Cortex of kidney (tissue), 1 donor: ENCODE measurements around the gene DDX21.
"Not testable (repeated sequence)": the region's sequence is repeated elsewhere in the genome, so short reads cannot be mapped to it uniquely, and the experiment has no call there.

Experiments
- DNase-seq: peaks from one replicate; lab custom pipeline; 2025; lab: John Stamatoyannopoulos, UW

The DDX21 gene

GRCh38 chr10:68988530-68989316, 32.8 kb downstream of the DDX21 start, which contains the start of gene KIFBP:
TSS of gene KIFBP (plus strand) at chr10:68988803. CDS start at chr10:68988833, 30 bp downstream.
- DNase-seq: no peak

GRCh38 chr10:68989317-68989990, 33.5 kb downstream of the DDX21 start:
- DNase-seq: no peak

GRCh38 chr10:68992636-68993440, 36.9 kb downstream of the DDX21 start:
- DNase-seq: no peak

- DNase-seq: no peak
Measured at GRCh38 chr10:68997211-68997610, 41.2 kb downstream of the DDX21 start.

GRCh38 chr10:69004821-69005220, 48.9 kb downstream of the DDX21 start:
- DNase-seq: no peak

- DNase-seq: no peak
Measured at GRCh38 chr10:69005704-69006485, 49.9 kb downstream of the DDX21 start.

- no peak for DNase-seq
Measured at GRCh38 chr10:69007260-69007659, 51.3 kb downstream of the DDX21 start.

GRCh38 chr10:69009360-69009759, 53.4 kb downstream of the DDX21 start:
- DNase-seq: no peak

- no peak for DNase-seq
Measured at GRCh38 chr10:69010151-69010640, 54.2 kb downstream of the DDX21 start.

GRCh38 chr10:69012778-69013177, 56.8 kb downstream of the DDX21 start:
- DNase-seq: not testable (repeated sequence)

- DNase-seq: no peak
Measured at GRCh38 chr10:69014171-69014570, 58.2 kb downstream of the DDX21 start.

- DNase-seq: no peak
Measured at GRCh38 chr10:69018613-69019012, 62.6 kb downstream of the DDX21 start.

GRCh38 chr10:69022611-69023010, 66.6 kb downstream of the DDX21 start:
- no peak for DNase-seq

GRCh38 chr10:69025370-69025896, 69.5 kb downstream of the DDX21 start:
- no peak for DNase-seq

- DNase-seq: no peak
Measured at GRCh38 chr10:69033256-69033655, 77.3 kb downstream of the DDX21 start.
